Measurements from ENCODE around the gene BCAS1.

Gene BCAS1

DNA sequence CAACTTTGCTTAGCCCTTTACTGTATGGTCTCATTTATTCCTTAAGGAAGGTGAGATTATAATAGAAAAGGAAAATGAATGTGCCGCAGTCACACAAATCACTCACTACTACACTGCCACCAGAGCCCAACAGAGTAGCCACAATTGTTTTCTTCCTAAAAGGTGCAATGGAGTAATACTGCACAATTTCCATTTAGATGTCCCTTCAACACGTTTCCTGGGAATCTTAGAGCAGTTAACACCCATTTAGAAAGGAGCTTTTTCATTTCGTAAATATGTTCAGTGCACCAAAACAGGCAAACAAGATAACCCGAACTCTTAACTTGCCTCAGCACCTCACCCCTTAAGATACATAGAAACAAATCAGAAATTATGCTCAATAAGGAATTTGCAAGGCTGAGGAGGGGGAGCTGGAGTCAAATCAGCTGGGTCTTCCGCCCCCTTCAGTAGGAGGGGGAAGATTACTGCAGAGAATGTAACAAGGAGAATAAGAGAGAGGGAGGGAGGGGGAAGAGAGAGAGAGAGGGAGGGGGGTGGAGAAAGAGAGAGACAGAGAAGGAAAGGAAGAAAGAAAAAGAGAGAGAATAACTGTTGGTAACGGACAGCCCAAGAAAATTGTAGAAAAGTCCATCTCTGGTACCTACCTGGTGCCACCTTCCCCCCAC, 155.5 kb downstream of the BCAS1 start:
- DNase-seq (ENCODE audit: low spot score) (no peak), FAIRE-seq (no peak)

DNA sequence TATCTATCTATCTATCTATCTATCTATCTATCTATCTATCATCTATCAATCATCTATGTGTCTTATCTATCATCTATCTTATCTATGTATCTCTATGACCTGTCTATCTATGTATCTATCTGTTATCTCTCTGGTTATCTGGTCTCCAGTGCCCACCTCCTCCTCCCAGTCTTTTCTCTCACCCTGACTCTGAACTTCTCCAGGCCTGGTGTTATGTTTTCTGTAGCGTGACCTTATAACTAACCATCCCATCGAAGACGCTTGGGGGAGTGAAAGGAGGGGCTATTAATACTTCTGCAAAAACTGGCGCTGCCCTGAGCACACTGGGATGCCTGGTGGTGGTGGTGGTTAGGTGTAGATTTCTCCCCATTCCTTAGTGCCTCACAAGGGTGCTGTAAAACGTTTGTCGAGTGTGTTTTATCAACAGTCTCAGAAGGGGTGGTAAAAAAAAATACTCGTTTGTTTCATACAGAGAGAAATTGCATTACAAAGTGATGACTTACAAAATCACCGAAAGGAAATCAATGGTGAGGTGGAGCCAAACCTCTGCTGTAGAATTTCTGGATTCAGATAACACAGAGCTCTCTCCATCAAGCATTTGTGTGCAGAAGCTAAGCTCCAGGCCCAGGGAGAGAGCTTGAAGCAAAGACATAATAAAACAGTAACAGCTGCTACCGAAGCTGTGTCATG, 156.2 kb downstream of the BCAS1 start:
- FAIRE-seq: no peak

DNA sequence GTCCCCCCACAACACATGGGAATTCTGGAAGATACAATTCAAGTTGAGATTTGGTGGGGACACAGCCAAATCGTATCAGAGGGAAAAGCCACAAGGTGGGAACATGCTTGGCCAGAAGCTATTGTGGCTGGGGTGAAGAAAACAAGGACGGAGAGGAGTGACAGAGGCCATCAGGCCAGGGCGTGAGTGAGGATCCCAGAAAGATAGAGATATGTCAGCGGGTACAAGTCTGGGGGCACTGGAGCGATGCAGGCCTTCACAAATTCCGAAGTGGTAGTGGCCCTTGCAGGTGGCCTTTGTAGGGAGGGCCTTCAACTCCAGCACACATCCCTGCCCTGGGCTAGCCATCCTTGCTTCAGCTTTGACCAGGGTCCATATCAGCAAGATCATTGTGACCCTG, 159.1 kb downstream of the BCAS1 start:
- no peak for FAIRE-seq
- no peak for DNase-seq (ENCODE audit: low spot score)

More for the DNA sequence above, 156.2 kb downstream of the BCAS1 start:
- DNase-seq (ENCODE audit: low spot score): no peak

- FAIRE-seq (no peak), DNase-seq (ENCODE audit: low spot score) (no peak)
Measured at GRCh38 chr20:53910351-53911002, 159.9 kb downstream of the BCAS1 start.

- FAIRE-seq: no peak
- DNase-seq (ENCODE audit: low spot score): no peak
Measured at GRCh38 chr20:53907968-53908751, 162.2 kb downstream of the BCAS1 start.

DNA sequence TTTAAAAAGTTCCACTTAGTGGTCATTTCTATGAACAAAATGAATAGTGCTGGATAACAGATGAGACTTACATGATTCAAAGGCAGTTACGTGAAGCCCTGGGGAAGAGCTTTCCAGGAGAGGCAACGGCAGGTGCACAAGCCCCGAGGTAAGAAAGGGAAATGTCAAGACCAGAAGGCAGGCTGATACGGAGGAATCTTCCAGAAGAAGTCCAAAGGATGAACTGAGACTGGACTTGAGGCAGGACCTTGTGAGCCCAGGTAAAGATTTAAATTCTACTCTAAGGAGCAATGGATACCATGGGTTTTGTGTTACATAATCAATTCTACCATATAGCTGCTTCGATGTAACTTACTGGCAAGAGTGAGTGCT, 164.6 kb downstream of the BCAS1 start:
- FAIRE-seq: no peak
- DNase-seq (ENCODE audit: low spot score): no peak

DNA sequence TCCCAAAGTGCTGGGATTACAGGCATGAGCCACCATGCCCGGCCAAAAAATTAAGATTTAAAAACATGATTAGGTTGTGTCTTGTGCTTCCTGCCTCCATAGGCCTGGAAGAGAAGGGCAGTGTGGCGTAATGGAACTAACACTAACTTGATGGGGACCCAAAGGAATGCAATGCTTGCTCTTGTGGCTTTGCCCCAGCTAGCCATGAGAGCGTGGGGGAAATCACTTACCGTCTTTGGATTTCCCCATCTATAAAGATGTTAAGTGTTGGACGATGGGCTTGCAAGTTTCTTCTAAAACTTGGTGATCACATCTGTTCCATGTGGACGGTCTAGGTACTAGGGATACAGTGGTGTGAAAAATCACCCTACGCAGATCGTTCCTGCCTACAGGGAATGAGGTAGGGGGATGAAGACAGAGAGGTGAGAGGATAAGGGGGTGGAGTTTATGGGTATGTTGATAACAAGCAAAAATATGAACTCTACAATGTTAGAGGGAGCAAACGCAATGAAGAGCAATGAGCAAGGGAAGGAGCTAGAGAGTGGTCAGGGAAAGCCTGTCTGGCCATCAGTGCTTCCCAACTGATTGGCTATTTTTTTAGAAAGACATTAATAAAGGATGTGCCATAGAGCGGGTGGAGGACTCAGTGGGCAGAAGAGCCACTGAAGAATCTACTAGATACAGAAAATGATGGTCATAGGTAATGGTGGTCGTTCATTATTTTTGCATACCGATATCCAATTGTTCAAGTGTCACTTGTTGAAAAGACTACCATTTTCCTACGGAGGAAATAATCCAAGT, 165.2 kb downstream of the BCAS1 start:
- FAIRE-seq: no peak
- DNase-seq (ENCODE audit: low spot score): no peak

- no peak for DNase-seq (ENCODE audit: low spot score)
- FAIRE-seq: no peak
Measured at GRCh38 chr20:53904261-53904660, 166.1 kb downstream of the BCAS1 start.

GRCh38 chr20:53903652-53903987, 166.8 kb downstream of the BCAS1 start:
- FAIRE-seq (no peak), DNase-seq (ENCODE audit: low spot score) (no peak)

- DNase-seq (ENCODE audit: low spot score): no peak
- no peak for FAIRE-seq
Measured at GRCh38 chr20:53902968-53903651, 167.3 kb downstream of the BCAS1 start.

GRCh38 chr20:53901497-53902096, 168.8 kb downstream of the BCAS1 start:
- FAIRE-seq (no peak), DNase-seq (ENCODE audit: low spot score) (no peak)

GRCh38 chr20:53901064-53901463, 169.3 kb downstream of the BCAS1 start:
- DNase-seq (ENCODE audit: low spot score): peak; percentile 95

GRCh38 chr20:53900380-53900999, 169.9 kb downstream of the BCAS1 start:
- peak; percentile 95 for DNase-seq (ENCODE audit: low spot score)
- FAIRE-seq: no peak

More at GRCh38 chr20:53901064-53901463, 169.3 kb downstream of the BCAS1 start:
- peak; percentile 95 for FAIRE-seq

GRCh38 chr20:53899351-53900167, 170.8 kb downstream of the BCAS1 start:
- DNase-seq (ENCODE audit: low spot score): peak; percentile 100
- peak; percentile 99 for FAIRE-seq

DNA sequence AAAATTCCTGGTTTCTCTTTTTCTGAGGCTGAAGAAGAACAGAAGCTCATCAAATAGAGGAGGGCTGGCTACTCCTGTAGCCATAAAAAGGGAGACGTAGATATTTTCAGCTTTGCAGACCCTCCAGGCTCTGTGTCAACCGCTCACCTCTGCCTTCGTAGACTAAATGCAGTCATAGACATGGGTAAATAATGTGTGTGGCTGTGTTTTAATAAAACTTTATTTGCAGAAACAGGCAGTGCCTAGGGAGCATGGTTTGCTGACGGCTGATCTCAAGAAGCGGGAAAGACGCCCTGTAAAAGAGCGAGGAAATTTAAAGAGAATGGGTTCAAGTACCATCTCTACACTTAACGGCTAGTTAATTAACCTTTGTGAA, 171.8 kb downstream of the BCAS1 start:
- FAIRE-seq: no peak
- DNase-seq (ENCODE audit: low spot score): no peak

- DNase-seq (ENCODE audit: low spot score) (no peak), FAIRE-seq (no peak)
Measured at GRCh38 chr20:53897884-53898555, 172.4 kb downstream of the BCAS1 start.

DNA sequence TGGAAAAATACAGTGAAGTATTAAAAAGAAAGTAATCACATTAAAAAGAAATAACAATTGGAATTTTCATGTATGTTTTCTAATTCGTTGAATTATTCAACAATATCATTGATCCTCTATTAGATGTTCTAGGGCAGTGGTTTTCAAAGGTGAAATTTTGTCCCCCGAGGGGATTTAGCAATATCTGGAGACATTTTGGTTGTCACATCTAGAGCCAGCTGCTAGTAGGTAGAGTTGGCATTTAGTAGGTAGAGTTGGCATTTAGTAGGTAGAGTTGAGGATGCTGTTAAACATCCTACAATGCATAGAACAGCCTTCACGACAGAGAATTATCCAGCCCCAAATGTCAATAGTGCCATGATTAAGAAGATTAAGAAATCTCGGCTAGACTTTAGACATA, 173.7 kb downstream of the BCAS1 start:
- DNase-seq (ENCODE audit: low spot score): no peak
- no peak for FAIRE-seq

GRCh38 chr20:53896041-53896440, 174.4 kb downstream of the BCAS1 start:
- DNase-seq (ENCODE audit: low spot score): no peak
- no peak for FAIRE-seq

Data from RCC 7860 (cell line).